K562 (cell line): ENCODE measurements around the gene RPP25. TPM values are rescaled to one million over a fixed set of nuclear protein-coding genes. Genes with fewer than 3 reads are reported as not detected.

Source experiments
- BACH1 ChIP-seq: fragments of 200-800 bp; sonication (Bioruptor generic); IDR thresholded peaks from 2 replicates; pipeline ENCODE4 v1.6.1; 2016; ENCODE audit warnings: missing genetic modification characterization, missing compliant biosample characterization
- BCOR ChIP-seq: fragments of 450-650 bp; IDR thresholded peaks from 2 replicates; pipeline ENCODE4 v1.6.1; 2016
- BHLHE40 ChIP-seq: IDR thresholded peaks from 2 replicates; pipeline ENCODE4 v1.6.1; 2011; ENCODE audit warnings: low read length, improper control_type of control experiment
- CBFA2T2 ChIP-seq: fragments of 450-650 bp; conservative IDR thresholded peaks from 2 replicates; pipeline ENCODE4 v1.6.1; 2017; ENCODE audit warnings: mild to moderate bottlenecking
- CTBP1 ChIP-seq: fragments of 450-650 bp; IDR thresholded peaks from 2 replicates; pipeline ENCODE4 v1.6.1; 2016; ENCODE audit warnings: borderline replicate concordance
- GATAD2A ChIP-seq: fragments of 450-650 bp; IDR thresholded peaks from 2 replicates; pipeline ENCODE4 v1.6.1; 2017
- HDAC3 ChIP-seq: fragments of 450-650 bp; IDR thresholded peaks from 2 replicates; pipeline ENCODE4 v1.6.1; 2018; ENCODE audit warnings: borderline replicate concordance, mild to moderate bottlenecking, moderate library complexity; ENCODE audit not compliant: partially characterized antibody
- KHSRP ChIP-seq: fragments of 450-650 bp; IDR thresholded peaks from 2 replicates; pipeline ENCODE4 v1.6.1; 2017
- MEF2D ChIP-seq: conservative IDR thresholded peaks from 2 replicates; pipeline ENCODE4 v1.6.1; 2016; ENCODE audit warnings: low read depth, missing genetic modification characterization, missing compliant biosample characterization
- NEUROD1 ChIP-seq: fragments of 150-350 bp; IDR thresholded peaks from 2 replicates; pipeline ENCODE4 v1.6.1; 2014; ENCODE audit warnings: borderline replicate concordance, low read length, low read depth; ENCODE audit not compliant: partially characterized antibody
- NRF1 ChIP-seq, 2 experiments: fragments of 450-650 bp; IDR thresholded peaks in 1 of 2; conservative IDR thresholded peaks in 1 of 2; 2 replicates each; pipeline ENCODE4 v1.6.1; 2014; ENCODE audit warnings: mild to moderate bottlenecking in 2 of 2
- SIN3A ChIP-seq, 2 experiments: fragments of 150-350 bp in 1 of 2; IDR thresholded peaks; 2 replicates each; pipeline ENCODE4 v1.6.1; 2011 to 2016; ENCODE audit warnings: borderline replicate concordance in 2 of 2, low read depth in 2 of 2, low read length in 2 of 2, mild to moderate bottlenecking in 2 of 2, moderate library complexity in 2 of 2; ENCODE audit not compliant: control insufficient read depth in 1 of 2
- TOE1 ChIP-seq, 2 experiments: fragments of 450-650 bp in 1 of 2; sonication (generic) in 1 of 2; formaldehyde crosslinking in 1 of 2; IDR thresholded peaks; 2 replicates each; pipeline versions ENCODE4 v1.7.1 to v1.8.0; 2016 to 2022; ENCODE audit warnings: borderline replicate concordance in 2 of 2, mild to moderate bottlenecking in 2 of 2, antibody characterized with exemption in 1 of 2, inconsistent platforms in 1 of 2, low read depth in 1 of 2, missing genetic modification reagents in 1 of 2, moderate library complexity in 1 of 2
- ZBTB1 ChIP-seq: sonication (generic); formaldehyde crosslinking; IDR thresholded peaks from 2 replicates; pipeline ENCODE4 v1.8.1; 2023; ENCODE audit warnings: missing genetic modification reagents, low read depth, mild to moderate bottlenecking, borderline replicate concordance
- ZC3H8 ChIP-seq: fragments of 450-650 bp; IDR thresholded peaks from 2 replicates; pipeline ENCODE4 v1.6.1; 2017
- ZNF175 ChIP-seq: fragments of 200-800 bp; sonication (Bioruptor generic); IDR thresholded peaks from 2 replicates; pipeline ENCODE4 v1.6.1; 2016; ENCODE audit warnings: low read depth, mild to moderate bottlenecking, missing genetic modification characterization, missing compliant biosample characterization
- ZNF41 ChIP-seq: fragments of 250-450 bp; sonication (Bioruptor Pico); conservative IDR thresholded peaks from 2 replicates; pipeline ENCODE4 v1.4.0; 2020; ENCODE audit warnings: mild to moderate bottlenecking
- ZNF445 ChIP-seq: fragments of 250-450 bp; sonication (Bioruptor Pico); IDR thresholded peaks from 2 replicates; pipeline ENCODE4 v1.4.0; 2020; ENCODE audit warnings: low read depth, mild to moderate bottlenecking, moderate library complexity
- ZNF766 ChIP-seq: fragments of 200-800 bp; sonication (Bioruptor generic); conservative IDR thresholded peaks from 2 replicates; pipeline ENCODE4 v1.6.1; 2016; ENCODE audit warnings: missing genetic modification characterization, missing compliant biosample characterization
- ZNF77 ChIP-seq: fragments of 250-450 bp; sonication (Bioruptor Pico); IDR thresholded peaks from 2 replicates; pipeline ENCODE4 v1.5.0; 2020
- polyA plus RNA-seq, 8 experiments: library from polyadenylated mRNA; depleted of rRNA in 4 of 8; stranded (reverse) in 5 of 8; unstranded in 3 of 8; fragments of >200 nt; fragmentation: Nextera tagmentation in 2 of 8; fragmentation: Illumina TruSeq in 1 of 8; extraction: Ambion mirVana in 2 of 8; extraction: Trizol in 1 of 8; gene quantifications; 2 replicates each; pipeline versions ENCODE4 v1.2.1 to v1.2.3, GENCODE V29; 2011 to 2014; ENCODE audit warnings: inconsistent platforms in 1 of 8, missing spikeins in 1 of 8
- total RNA-seq, 7 experiments: library from RNA; depleted of rRNA in 6 of 7; stranded (reverse); fragments of >200 nt in 6 of 7; fragmentation: Illumina TruSeq in 2 of 7; extraction: Trizol in 2 of 7; gene quantifications; 2 replicates each; pipeline versions ENCODE4 v1.2.1 to v1.2.3, GENCODE V29; 2011 to 2021; ENCODE audit warnings: low replicate concordance in 1 of 7
- TF ChIP-seq, protein P1 (sequence below): IDR thresholded peaks from 2 replicates; pipeline ENCODE4 v1.6.1; 2012; ENCODE audit warnings: low read depth, low read length, improper control_type of control experiment, borderline replicate concordance
- TF ChIP-seq, protein P2 (sequence below): fragments of 450-650 bp; formaldehyde crosslinking; IDR thresholded peaks from 2 replicates; pipeline ENCODE4 v1.4.0; 2022; ENCODE audit warnings: mild to moderate bottlenecking, moderate library complexity
- TF ChIP-seq, protein P3 (sequence below): fragments of 250-450 bp; sonication (Bioruptor Pico); IDR thresholded peaks from 2 replicates; pipeline ENCODE4 v1.8.0; 2022; ENCODE audit warnings: moderate library complexity, mild to moderate bottlenecking, inconsistent platforms
- TF ChIP-seq, protein P4 (sequence below), 2 experiments: fragments of 450-650 bp; IDR thresholded peaks; 2 replicates each; pipeline ENCODE4 v1.6.1; 2016

The RPP25 gene
- total and polyA plus RNA-seq, 9 of the 15 experiments (the other 6 are each of a cell fraction or from before 2014, with no cell fraction given), result 1.1 to 12.3 (median 5.6) TPM

DNA sequence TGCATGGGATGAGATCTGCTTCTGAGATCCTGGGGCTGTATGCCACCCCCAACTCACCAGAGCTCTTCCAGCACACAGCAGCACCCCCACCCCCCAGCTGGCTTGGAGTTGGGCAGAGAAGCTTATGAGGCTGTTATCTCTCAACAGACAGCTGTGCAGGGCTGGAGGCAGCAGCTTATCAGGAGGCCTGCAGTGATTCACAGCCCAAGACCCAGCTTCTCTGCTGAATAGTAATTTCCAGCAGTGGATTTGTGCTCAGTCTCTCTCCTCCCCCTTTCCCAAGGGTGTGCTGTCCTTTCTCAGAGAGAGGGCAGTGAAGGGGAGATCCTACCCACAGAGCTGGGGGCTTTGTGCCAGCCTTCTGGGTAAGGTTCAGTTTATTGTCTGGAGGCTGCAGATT lies 2.1 kb downstream of the RPP25 start (continued):
- TF ChIP-seq ZNF766 (CRISPR knock-in tag) (peak; percentile 94), GATAD2A (0 out of 2 replicates have a peak, but pooled peaks have one; percentile 67), KHSRP (peak; percentile 84), NRF1 (conservative IDR thresholded peaks at IDR 0.05 in 1 of 2, IDR thresholded peaks at IDR 0.05 in 1 of 2) (peak; percentile 27 to 38; a peak in 1 of 4 replicates), BCOR (peak; percentile 97), MEF2D (tag) (peak; percentile 74; the same call in 1 of the 2 replicates), ZNF77 (CRISPR knock-in tag) (no peak), CTBP1 (peak; percentile 86), HDAC3 (peak; percentile 91), TOE1 (IDR thresholded peaks at IDR 0.05; ENCODE audit: borderline replicate concordance) (peak; percentile 71; the same call in 1 of the 2 replicates), TOE1 (CRISPR knock-in tag; IDR thresholded peaks at IDR 0.05; ENCODE audit: borderline replicate concordance, low read depth) (no peak), ZNF445 (CRISPR knock-in tag) (0 out of 2 replicates have a peak, but pooled peaks have one; percentile 19), ZC3H8 (no peak), ZBTB1 (CRISPR knock-in tag) (no peak), ZNF175 (peak; percentile 96), BHLHE40 (peak; percentile 85), NEUROD1 (peak; percentile 89), BACH1 (tag) (peak; percentile 81), SIN3A (IDR thresholded peaks at IDR 0.05; ENCODE audit: borderline replicate concordance in 2 of 2, control insufficient read depth in 1 of 2, low read depth in 2 of 2, low read length in 2 of 2) (peak in 1 of 2 experiments; percentile 39; a peak in 1 of 4 replicates), CBFA2T2 (peak; percentile 99), ZNF41 (peak; percentile 71; the same call in 1 of the 2 replicates)
- TF ChIP-seq, protein P1, sequence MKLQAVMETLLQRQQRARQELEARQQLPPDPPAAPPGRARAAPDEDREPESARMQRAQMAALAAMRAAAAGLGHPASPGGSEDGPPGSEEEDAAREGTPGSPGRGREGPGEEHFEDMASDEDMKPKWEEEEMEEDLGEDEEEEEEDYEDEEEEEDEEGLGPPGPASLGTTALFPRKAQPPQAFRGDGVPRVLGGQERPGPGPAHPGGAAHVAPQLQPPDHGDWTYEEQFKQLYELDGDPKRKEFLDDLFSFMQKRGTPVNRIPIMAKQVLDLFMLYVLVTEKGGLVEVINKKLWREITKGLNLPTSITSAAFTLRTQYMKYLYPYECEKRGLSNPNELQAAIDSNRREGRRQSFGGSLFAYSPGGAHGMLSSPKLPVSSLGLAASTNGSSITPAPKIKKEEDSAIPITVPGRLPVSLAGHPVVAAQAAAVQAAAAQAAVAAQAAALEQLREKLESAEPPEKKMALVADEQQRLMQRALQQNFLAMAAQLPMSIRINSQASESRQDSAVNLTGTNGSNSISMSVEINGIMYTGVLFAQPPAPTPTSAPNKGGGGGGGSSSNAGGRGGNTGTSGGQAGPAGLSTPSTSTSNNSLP, result peak; percentile 48; the same call in 1 of the 2 replicates
- TF ChIP-seq, protein P2, sequence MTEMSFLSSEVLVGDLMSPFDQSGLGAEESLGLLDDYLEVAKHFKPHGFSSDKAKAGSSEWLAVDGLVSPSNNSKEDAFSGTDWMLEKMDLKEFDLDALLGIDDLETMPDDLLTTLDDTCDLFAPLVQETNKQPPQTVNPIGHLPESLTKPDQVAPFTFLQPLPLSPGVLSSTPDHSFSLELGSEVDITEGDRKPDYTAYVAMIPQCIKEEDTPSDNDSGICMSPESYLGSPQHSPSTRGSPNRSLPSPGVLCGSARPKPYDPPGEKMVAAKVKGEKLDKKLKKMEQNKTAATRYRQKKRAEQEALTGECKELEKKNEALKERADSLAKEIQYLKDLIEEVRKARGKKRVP, result peak; percentile 63; the same call in 1 of the 2 replicates
- TF ChIP-seq, protein P3, sequence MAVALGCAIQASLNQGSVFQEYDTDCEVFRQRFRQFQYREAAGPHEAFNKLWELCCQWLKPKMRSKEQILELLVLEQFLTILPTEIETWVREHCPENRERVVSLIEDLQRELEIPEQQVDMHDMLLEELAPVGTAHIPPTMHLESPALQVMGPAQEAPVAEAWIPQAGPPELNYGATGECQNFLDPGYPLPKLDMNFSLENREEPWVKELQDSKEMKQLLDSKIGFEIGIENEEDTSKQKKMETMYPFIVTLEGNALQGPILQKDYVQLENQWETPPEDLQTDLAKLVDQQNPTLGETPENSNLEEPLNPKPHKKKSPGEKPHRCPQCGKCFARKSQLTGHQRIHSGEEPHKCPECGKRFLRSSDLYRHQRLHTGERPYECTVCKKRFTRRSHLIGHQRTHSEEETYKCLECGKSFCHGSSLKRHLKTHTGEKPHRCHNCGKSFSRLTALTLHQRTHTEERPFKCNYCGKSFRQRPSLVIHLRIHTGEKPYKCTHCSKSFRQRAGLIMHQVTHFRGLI, result peak; percentile 84; the same call in 1 of the 2 replicates
- TF ChIP-seq, protein P4, sequence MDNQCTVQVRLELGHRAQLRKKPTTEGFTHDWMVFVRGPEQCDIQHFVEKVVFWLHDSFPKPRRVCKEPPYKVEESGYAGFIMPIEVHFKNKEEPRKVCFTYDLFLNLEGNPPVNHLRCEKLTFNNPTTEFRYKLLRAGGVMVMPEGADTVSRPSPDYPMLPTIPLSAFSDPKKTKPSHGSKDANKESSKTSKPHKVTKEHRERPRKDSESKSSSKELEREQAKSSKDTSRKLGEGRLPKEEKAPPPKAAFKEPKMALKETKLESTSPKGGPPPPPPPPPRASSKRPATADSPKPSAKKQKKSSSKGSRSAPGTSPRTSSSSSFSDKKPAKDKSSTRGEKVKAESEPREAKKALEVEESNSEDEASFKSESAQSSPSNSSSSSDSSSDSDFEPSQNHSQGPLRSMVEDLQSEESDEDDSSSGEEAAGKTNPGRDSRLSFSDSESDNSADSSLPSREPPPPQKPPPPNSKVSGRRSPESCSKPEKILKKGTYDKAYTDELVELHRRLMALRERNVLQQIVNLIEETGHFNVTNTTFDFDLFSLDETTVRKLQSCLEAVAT (IDR thresholded peaks at IDR 0.05), result 0 out of 4 replicates have a peak, but pooled peaks of 1 of the 2 experiments have one; percentile 17
